A673 (cell line): ENCODE measurements around the gene GOLGA5. TPM values are rescaled to one million over a fixed set of nuclear protein-coding genes. Genes with fewer than 3 reads are reported as not detected.

Source experiments
- BruUV-seq: library from RNA; stranded (reverse); fragments of 400-500 nt; replicated peaks from 2 replicates; lab custom pipeline; 2021; lab: Mats Ljungman, UMichigan
- CTCF ChIA-PET: fragments of 300-600 bp; sonication (Branson Sonifier 250); formaldehyde crosslinking; loops from one replicate; lab custom pipeline; 2022; ENCODE audit warnings: antibody characterized with exemption; lab: Charles Lee
- POLR2A ChIA-PET: fragments of 300-600 bp; sonication (Branson Sonifier 250); formaldehyde crosslinking; loops from one replicate; lab custom pipeline; 2022; ENCODE audit warnings: antibody characterized with exemption; ENCODE audit not compliant: low non-redundant PET; lab: Charles Lee
- DNase-seq: peaks from one replicate; pipeline ENCODE4 v3.0.0-alpha.2; 2015; ENCODE audit warnings: low spot score
- H3K27ac ChIP-seq: fragments of 200-600 bp; sonication (generic); 2 replicates; pipeline ENCODE4 v1.5.1; 2016; ENCODE audit warnings: mixed run types, low read depth, mild to moderate bottlenecking, mixed read lengths, antibody characterized with exemption, low read length; ENCODE audit not compliant: poor library complexity, severe bottlenecking
- H3K27me3 ChIP-seq: fragments of 200-600 bp; sonication (generic); replicated peaks from 2 replicates; pipeline ENCODE4 v1.6.1; 2017; ENCODE audit warnings: mixed run types, low read depth, mild to moderate bottlenecking, mixed read lengths, antibody characterized with exemption, low read length; ENCODE audit not compliant: insufficient read depth, poor library complexity
- H3K36me3 ChIP-seq: fragments of 200-600 bp; sonication (generic); 2 replicates; pipeline ENCODE4 v1.6.1; 2016; ENCODE audit warnings: mixed run types, mild to moderate bottlenecking, mixed read lengths, antibody characterized with exemption, low read length; ENCODE audit not compliant: insufficient read depth, poor library complexity, severe bottlenecking
- H3K4me1 ChIP-seq: fragments of 200-600 bp; sonication (generic); 2 replicates; pipeline ENCODE4 v1.6.1; 2017; ENCODE audit warnings: mixed run types, mild to moderate bottlenecking, mixed read lengths, antibody characterized with exemption, low read length; ENCODE audit not compliant: insufficient read depth, poor library complexity, severe bottlenecking
- H3K4me3 ChIP-seq: fragments of 200-600 bp; sonication (generic); 2 replicates; pipeline ENCODE4 v1.5.1; 2016; ENCODE audit warnings: low read depth, mixed run types, mild to moderate bottlenecking, mixed read lengths, low read length; ENCODE audit not compliant: poor library complexity, severe bottlenecking
- H3K9me3 ChIP-seq: fragments of 200-600 bp; sonication (generic); 2 replicates; pipeline ENCODE4 v1.6.1; 2016; ENCODE audit warnings: mixed run types, low read depth, mild to moderate bottlenecking, mixed read lengths, antibody characterized with exemption, low read length; ENCODE audit not compliant: poor library complexity, severe bottlenecking
- EZH2 ChIP-seq: fragments of 200-600 bp; sonication (generic); IDR thresholded peaks from 2 replicates; pipeline ENCODE4 v1.6.1; 2017; ENCODE audit warnings: borderline replicate concordance, low read depth, mild to moderate bottlenecking, mixed read lengths, antibody characterized with exemption, low read length; ENCODE audit not compliant: poor library complexity, severe bottlenecking
- intact Hi-C: fragments of 100-400 bp; cut with micrococcal nuclease; formaldehyde crosslinking; loops from one replicate; pipeline ENCODE4 v1.10.0; 2022; ENCODE audit not compliant: unreplicated experiment
- total RNA-seq: library from RNA; stranded (reverse); gene quantifications from 2 replicates; pipeline ENCODE4 v1.2.3, GENCODE V29; 2021
- TF ChIP-seq, protein P1 (sequence below): fragments of 300-800, 200-600 bp; sonication (generic); conservative IDR thresholded peaks from 2 replicates; pipeline ENCODE4 v1.5.1; 2017; ENCODE audit warnings: low read depth, mild to moderate bottlenecking, antibody characterized with exemption, low read length, moderate library complexity, mixed read lengths

The GOLGA5 gene
- total RNA-seq, 1 experiment from 2014 or later: 21.3 TPM

DNA sequence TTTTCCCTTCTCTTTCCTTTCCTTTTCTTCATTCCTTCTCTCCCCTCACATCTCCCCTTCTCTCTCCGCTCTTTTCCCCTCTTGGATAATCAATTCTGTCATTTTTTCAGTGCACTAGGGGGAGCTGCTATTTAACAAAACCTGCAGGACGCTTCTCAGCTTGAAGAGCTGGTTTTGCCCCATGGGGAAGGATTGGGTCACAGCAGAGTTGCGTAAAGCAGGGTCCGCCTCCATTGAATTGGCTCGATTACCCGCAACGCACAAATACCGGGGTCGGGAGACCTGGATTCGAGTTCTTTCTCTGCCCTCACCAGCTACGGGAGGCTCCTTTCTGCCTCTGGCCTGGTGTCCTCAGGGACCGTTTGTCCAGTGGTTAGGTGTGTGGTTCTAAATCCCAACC lies 86.7 kb downstream of the GOLGA5 start:
- no peak for TF ChIP-seq EZH2
- TF ChIP-seq, protein P1, sequence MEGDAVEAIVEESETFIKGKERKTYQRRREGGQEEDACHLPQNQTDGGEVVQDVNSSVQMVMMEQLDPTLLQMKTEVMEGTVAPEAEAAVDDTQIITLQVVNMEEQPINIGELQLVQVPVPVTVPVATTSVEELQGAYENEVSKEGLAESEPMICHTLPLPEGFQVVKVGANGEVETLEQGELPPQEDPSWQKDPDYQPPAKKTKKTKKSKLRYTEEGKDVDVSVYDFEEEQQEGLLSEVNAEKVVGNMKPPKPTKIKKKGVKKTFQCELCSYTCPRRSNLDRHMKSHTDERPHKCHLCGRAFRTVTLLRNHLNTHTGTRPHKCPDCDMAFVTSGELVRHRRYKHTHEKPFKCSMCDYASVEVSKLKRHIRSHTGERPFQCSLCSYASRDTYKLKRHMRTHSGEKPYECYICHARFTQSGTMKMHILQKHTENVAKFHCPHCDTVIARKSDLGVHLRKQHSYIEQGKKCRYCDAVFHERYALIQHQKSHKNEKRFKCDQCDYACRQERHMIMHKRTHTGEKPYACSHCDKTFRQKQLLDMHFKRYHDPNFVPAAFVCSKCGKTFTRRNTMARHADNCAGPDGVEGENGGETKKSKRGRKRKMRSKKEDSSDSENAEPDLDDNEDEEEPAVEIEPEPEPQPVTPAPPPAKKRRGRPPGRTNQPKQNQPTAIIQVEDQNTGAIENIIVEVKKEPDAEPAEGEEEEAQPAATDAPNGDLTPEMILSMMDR: peak; percentile 55
- ChIA-PET POLR2A (no interaction called here), CTCF (interaction anchor here (0.7 to 1.0 kb wide), 2 partner anchors 43 to 232 kb away, joined by 3 to 4 read pairs; no protein-coding TSS in a partner anchor)
- peak; percentile 62 for DNase-seq
- no peak overlapping the region for H3K4me3 ChIP-seq
- H3K9me3 ChIP-seq: no peaks in the 10 kb centered on the region
- H3K27ac ChIP-seq: no peak overlapping the region
- no peaks in the 10 kb centered on the region for H3K36me3 ChIP-seq
- H3K4me1 ChIP-seq: no peaks in the 10 kb centered on the region
- intact Hi-C loops: no loop called here
- BruUV-seq: no TSS peak
- H3K27me3 ChIP-seq: peaks cover 82% of the 10 kb centered on the region

DNA sequence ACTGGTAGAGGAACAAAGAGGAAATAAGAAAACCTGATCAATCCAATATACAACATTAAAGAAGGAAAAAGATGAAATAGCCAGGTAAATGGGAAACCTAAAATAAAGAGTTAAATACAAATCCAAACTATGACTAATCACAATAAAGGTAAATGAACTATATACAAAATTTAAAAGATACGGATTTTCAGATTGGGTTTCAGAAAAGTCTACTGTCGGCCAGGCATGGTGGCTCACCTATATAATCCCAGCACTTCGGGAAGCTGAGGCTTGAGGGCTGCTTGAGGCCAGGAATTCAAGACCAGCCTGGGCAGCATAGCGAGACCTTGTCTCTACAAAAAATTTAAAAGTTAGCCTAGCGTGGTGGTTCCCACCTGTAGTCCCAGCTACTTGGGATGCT lies 89.0 kb downstream of the GOLGA5 start:
- H3K4me3 ChIP-seq: no peak overlapping the region
- no peak for TF ChIP-seq EZH2
- TF ChIP-seq, protein P1: no peak
- H3K27ac ChIP-seq: no peak overlapping the region
- intact Hi-C loops: no loop called here
- no peak for DNase-seq
- BruUV-seq: no TSS peak
- H3K4me1 ChIP-seq: no peaks in the 10 kb centered on the region
- no peaks in the 10 kb centered on the region for H3K36me3 ChIP-seq
- no peaks in the 10 kb centered on the region for H3K9me3 ChIP-seq
- H3K27me3 ChIP-seq: peaks cover 71% of the 10 kb centered on the region
- POLR2A ChIA-PET: no interaction called here
- CTCF ChIA-PET: interaction anchor here (0.6 kb wide), 1 partner anchor 1472 kb away, joined by 5 read pairs; no protein-coding TSS in a partner anchor

DNA sequence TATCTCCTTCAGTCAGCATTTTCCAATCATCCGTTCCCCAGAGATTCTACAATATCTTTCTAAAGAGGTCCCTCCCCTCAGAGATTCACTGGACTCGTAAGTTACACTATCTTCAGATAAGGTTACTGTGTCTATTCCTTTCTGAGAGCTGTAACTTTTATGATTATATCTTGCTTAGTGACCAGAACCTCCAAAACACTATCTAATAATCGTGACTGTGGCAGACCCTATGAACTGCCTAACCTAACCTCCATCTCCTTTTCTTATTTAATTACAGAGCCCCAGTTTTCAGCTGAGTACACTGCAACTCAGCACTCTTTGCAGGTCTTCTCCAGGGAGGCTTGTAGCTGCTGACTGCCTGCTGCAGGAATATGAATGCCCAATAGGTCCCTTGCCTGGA lies 90.3 kb downstream of the GOLGA5 start:
- intact Hi-C loops: no loop called here
- Histone ChIP-seq H3K9me3 (no peaks in the 10 kb centered on the region), H3K4me1 (no peaks in the 10 kb centered on the region), H3K36me3 (no peaks in the 10 kb centered on the region), H3K4me3 (no peak overlapping the region), H3K27ac (no peak overlapping the region), H3K27me3 (peaks cover 65% of the 10 kb centered on the region)
- TF ChIP-seq, protein P1: no peak
- TF ChIP-seq EZH2: no peak
- no TSS peak for BruUV-seq
- ChIA-PET CTCF (no interaction called here), POLR2A (no interaction called here)
- DNase-seq: no peak
